ENCODE measurements around the gene FBP1.

GRCh38 chr9:94622087-94622800 is 17.1 kb downstream of the FBP1 start:
- no peak for TF ChIP-seq CTCF (IDR thresholded peaks at IDR 0.05)
- no peak for TF ChIP-seq POLR2A (IDR thresholded peaks at IDR 0.05)

All from thyroid gland (tissue), 4 donors.